PC-3 (cell line): Measurements from ENCODE around the gene ARRDC3.

Experiments used
- CTCF ChIP-seq: fragments of 300-600 bp; sonication (generic); conservative IDR thresholded peaks from 2 replicates; pipeline ENCODE4 v1.5.1; 2017; ENCODE audit warnings: antibody characterized with exemption, low read depth, mild to moderate bottlenecking, low read length
- EZH2 ChIP-seq: fragments of 300-600 bp; sonication (generic); IDR thresholded peaks from one replicate; pipeline ENCODE4 v1.6.1; 2017; ENCODE audit warnings: antibody characterized with exemption, mild to moderate bottlenecking, low read length; ENCODE audit not compliant: unreplicated experiment
- EZH2phosphoT487 ChIP-seq: fragments of 300-600 bp; sonication (generic); IDR thresholded peaks from 2 replicates; pipeline ENCODE4 v1.6.1; 2018; ENCODE audit warnings: mild to moderate bottlenecking, antibody characterized with exemption, low read length, borderline replicate concordance

DNA sequence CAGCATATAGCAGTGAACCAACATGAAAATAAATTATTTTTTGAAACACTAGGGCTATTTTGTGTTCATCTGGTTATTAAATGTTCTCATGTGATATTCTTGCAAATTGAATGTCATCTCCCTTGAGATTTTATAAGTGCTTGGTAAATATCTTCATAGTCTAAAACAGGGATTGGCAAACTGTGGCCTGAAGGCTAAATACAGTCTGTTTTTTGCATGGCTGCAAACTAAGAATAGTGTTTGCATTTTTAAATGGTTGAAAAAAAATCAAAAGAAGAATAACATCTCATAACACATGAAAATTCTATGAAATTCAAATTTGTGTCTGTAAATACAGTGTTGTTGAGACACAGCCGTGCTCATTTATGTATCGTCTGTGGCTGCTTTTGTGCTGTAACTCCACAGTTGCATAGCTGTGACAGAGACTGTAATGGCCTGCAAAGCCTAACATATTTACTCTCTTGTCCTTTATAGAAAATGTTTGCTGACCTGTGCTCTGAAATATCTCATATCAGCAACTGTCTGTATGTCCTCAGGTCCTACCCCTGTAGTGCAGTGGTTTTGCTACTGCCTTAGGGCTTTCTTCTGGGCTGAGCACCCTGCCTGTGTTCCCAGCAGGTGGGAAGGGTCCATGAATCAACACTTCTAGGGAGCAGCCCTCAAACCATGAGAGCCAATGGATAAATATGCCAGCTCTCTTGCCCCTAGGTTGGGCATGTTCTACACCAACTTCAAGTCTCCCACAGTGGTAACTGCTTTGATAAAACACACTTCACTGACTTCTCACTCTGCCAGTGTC is 41.7 kb upstream of the ARRDC3 start:
- no peak for TF ChIP-seq EZH2
- TF ChIP-seq CTCF: no peak
- no peak for TF ChIP-seq EZH2phosphoT487
